Amygdala (tissue), 56 donors: ENCODE data around the gene VEGFD.
"Not testable (repeated sequence)": the region's sequence is repeated elsewhere in the genome, so short reads cannot be mapped to it uniquely, and the experiment has no call there.

Experiments
- DNase-seq, 56 donors: peaks; one replicate each; lab custom pipeline; 2025; lab: John Stamatoyannopoulos, UW

VEGFD gene

GRCh38 chrX:15314472-15314871 lies 69.7 kb downstream of the VEGFD start:
- DNase-seq = no peak

DNA sequence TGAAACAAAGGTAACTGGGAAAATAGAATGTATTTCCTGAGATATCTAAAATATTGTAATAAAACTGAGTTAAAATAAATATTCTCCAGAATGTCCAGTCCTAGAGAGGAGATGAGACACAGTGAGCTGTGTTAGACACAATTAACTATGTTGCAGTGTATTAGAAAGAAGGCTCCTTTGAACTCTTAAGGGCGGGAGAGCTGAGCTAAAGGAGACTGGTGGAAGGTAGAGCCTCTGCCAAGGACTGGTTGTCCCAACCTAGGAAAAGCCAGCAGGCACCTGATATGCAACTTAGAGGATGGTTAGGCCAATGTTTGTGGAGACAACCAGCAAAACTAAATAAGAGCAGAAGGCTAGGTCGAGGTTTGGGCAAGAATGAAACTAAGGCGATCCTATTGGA lies 73.1 kb downstream of the VEGFD start:
- DNase-seq = no peak

GRCh38 chrX:15310117-15310516 lies 74.1 kb downstream of the VEGFD start:
- DNase-seq = peak in 8 of 56 donors; percentile 0 to 29 (median 8)

- not testable (repeated sequence) for DNase-seq
These were observed 78.3 kb downstream of the VEGFD start for GRCh38 chrX:15305899-15306298.

DNA sequence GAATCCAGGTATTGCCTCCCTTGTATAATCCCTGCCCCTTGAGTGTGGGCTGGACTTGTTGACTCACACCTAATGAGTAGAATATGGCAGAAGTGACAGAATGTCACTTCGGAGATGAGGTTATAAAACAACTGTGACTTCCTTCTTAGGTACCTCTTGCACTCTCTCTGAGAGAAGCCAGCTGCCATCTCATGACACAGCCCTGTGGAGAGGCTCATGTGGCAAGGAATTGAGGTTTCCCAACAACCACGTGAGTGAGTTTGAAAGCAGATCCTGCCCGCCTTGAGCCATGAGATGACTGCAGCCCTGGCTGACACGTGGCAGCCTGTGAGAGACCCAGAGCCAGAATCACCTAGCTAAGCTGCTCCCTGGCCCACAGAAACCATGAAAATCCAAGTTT lies 82.3 kb downstream of the VEGFD start:
- DNase-seq = peak in 2 of 56 donors; percentile 0 to 3

GRCh38 chrX:15299941-15300851 lies 84.0 kb downstream of the VEGFD start:
- DNase-seq = peak in 1 of 56 donors; percentile 4

- DNase-seq = no peak
These were observed 85.4 kb downstream of the VEGFD start for GRCh38 chrX:15298780-15299179.

GRCh38 chrX:15298201-15298600 lies 86.0 kb downstream of the VEGFD start:
- no peak for DNase-seq
